T-helper 1 cell treated with Interleukin-12 subunit alpha and Interleukin-12 subunit beta and Interleukin-4 antibody, amounts not matched to agents 30 μg/mL and 1 μg/mL, for 36 hours (primary cell): ENCODE data around the gene RAB26.
"Not testable (repeated sequence)": the region's sequence is repeated elsewhere in the genome, so short reads cannot be mapped to it uniquely, and the experiment has no call there.

ENCODE experiments used
- H3K27ac Mint-ChIP-seq: one replicate; pipeline ENCODE4 v1.8.0; 2021; ENCODE audit warnings: mild to moderate bottlenecking, mixed read lengths
- H3K27me3 Mint-ChIP-seq: one replicate; pipeline ENCODE4 v1.8.0; 2021; ENCODE audit warnings: low read depth, mixed read lengths
- H3K36me3 Mint-ChIP-seq: one replicate; pipeline ENCODE4 v1.8.0; 2021; ENCODE audit warnings: low read depth, mixed read lengths
- H3K4me1 Mint-ChIP-seq: one replicate; pipeline ENCODE4 v1.8.0; 2021; ENCODE audit warnings: low read depth, mixed read lengths
- H3K4me3 Mint-ChIP-seq: one replicate; pipeline ENCODE4 v1.8.0; 2021; ENCODE audit warnings: mild to moderate bottlenecking, moderate library complexity, mixed read lengths
- H3K9me3 Mint-ChIP-seq: one replicate; pipeline ENCODE4 v1.8.0; 2021; ENCODE audit warnings: mixed read lengths

The RAB26 gene

DNA sequence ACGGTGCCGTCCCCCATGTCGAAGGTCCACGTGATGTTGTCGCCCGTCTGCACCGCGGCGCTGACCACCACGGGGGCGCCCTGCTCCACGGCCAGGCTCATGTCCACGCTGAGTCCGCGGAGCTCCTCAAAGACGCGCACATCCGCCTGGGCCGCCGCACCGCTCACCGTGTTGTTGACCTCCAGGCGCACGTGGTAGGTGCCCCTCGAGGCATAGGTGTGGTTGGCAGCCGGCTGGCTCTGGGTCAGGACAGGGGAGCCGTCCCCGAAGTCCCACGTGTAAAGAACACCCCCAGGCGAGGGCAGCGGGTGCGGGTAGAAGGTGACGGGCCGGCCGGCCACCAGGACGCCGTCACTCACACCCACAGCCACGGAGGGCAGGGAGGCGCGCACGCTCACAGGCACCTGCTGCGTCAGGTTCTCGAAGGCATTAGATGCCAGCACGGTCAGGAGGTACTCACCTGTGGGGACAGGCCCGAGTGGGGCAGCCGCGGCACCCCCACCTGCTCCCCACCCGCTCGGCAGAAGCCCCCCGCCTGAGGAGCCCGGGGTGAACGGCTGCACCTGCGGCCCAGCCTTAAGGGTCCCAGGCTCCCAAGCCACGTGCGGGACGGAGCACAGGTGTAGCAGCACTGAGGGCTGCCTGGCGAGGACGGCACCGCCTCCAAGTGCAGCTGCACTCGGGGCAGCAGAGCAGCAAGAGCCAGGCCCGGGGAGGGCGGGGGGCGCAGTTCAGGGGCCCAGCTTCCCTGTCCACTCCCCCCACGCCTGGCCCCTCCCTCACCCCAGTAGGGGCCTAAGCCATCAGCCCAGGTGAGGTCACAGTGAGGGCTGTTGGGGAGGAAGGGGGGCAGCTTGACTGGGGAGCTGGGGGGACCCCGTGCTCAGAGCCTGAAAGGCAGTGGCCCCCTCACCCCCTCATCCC lies 36.8 kb upstream of the RAB26 start:
- not testable (repeated sequence) for H3K36me3 Mint-ChIP-seq, H3K9me3 Mint-ChIP-seq, H3K4me1 Mint-ChIP-seq, H3K27ac Mint-ChIP-seq, H3K4me3 Mint-ChIP-seq, H3K27me3 Mint-ChIP-seq

GRCh38 chr16:2112539-2113106 lies 35.8 kb upstream of the RAB26 start:
- not testable (repeated sequence) for H3K36me3 Mint-ChIP-seq, H3K4me1 Mint-ChIP-seq, H3K4me3 Mint-ChIP-seq, H3K27ac Mint-ChIP-seq, H3K9me3 Mint-ChIP-seq, H3K27me3 Mint-ChIP-seq

DNA sequence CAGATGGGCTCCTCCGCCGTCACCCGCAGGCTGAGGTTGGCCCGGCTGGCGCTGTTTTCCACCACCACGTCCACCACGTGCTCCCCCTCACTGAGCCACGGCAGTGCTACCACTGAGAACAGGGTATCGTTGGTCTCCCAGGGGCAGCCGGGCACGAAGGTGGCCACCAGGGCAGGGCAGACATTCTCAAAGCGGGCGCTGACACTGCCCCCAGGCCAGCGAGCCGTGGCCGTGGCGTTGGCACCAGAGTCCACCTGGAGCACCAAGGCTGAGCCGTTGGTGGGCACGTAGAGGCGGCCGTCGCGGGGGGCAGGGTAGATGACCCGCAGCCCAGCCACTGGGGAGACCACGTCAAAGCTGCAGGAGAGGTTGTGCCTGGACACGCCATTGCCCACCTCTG lies 34.2 kb upstream of the RAB26 start:
- H3K27ac Mint-ChIP-seq, result not testable (repeated sequence)

DNA sequence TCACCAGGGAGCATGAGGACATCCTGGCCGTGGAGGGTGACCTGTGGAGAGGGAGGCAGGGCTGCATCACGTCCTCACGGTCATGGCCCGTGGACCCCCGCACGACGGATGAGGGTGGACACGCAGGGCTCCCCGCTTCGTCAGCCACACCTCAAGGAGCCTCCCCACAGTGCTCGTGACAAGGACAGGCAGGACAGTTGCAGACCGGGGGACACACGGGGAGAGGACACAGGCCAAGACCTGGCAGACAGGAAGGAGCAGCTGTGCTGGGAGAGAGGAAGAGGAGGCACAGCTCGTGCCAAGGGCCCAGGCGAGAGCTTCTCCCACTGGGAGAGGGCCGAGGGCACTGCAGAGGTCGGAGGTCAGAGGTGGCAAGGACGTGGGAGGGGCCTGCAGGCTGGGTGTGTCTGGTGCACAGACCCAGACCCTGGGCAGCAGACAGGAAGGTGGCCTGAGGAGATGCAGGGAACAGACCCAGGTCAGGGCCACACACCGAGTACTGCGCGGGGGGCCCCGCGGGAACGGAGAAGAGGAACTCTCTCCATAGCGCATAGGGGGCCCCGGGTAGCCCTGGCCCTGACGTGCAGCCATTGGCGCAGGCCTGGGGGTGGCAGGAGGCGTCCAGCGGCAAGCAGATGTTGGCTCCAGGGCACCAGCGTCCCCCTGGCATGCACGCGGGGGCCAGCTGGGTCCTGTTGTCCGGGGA lies 33.4 kb upstream of the RAB26 start:
- H3K4me3 Mint-ChIP-seq, H3K27me3 Mint-ChIP-seq, H3K27ac Mint-ChIP-seq, H3K9me3 Mint-ChIP-seq, H3K36me3 Mint-ChIP-seq, H3K4me1 Mint-ChIP-seq: not testable (repeated sequence)

More for the DNA sequence above, 34.2 kb upstream of the RAB26 start:
- not testable (repeated sequence) for H3K9me3 Mint-ChIP-seq, H3K36me3 Mint-ChIP-seq, H3K4me1 Mint-ChIP-seq, H3K27me3 Mint-ChIP-seq, H3K4me3 Mint-ChIP-seq

DNA sequence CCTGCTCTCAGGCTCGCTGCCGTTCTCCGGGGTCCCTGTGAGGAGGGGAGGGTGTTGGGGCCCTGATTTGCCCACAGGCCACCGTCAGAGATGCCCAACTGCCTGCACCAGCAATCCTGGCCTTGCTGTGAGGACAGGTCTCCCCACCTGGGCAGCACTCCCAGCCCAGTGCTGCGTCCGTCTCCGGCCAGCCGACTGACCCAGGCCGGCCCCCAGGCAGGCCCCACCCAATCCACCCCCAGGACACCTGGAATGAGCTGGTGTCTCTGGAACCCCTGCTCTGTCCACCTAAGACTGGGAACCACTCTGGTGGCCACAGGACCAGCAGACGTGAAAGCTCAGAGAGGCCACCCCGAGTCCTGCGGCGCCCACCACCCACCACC lies 32.8 kb upstream of the RAB26 start:
- Mint-ChIP-seq H3K9me3 (no peaks in the 10 kb centered on the region), H3K4me1 (no peaks in the 10 kb centered on the region), H3K27me3 (no peaks in the 10 kb centered on the region), H3K27ac (no peak overlapping the region), H3K4me3 (no peak overlapping the region), H3K36me3 (no peaks in the 10 kb centered on the region)

- H3K9me3 Mint-ChIP-seq, H3K36me3 Mint-ChIP-seq, H3K4me3 Mint-ChIP-seq, H3K27ac Mint-ChIP-seq, H3K27me3 Mint-ChIP-seq, H3K4me1 Mint-ChIP-seq: not testable (repeated sequence)
Measured at GRCh38 chr16:2116428-2116827, 32.0 kb upstream of the RAB26 start.

GRCh38 chr16:2117341-2117740 lies 31.1 kb upstream of the RAB26 start:
- H3K36me3 Mint-ChIP-seq, H3K4me3 Mint-ChIP-seq, H3K9me3 Mint-ChIP-seq, H3K4me1 Mint-ChIP-seq, H3K27ac Mint-ChIP-seq, H3K27me3 Mint-ChIP-seq: not testable (repeated sequence)

DNA sequence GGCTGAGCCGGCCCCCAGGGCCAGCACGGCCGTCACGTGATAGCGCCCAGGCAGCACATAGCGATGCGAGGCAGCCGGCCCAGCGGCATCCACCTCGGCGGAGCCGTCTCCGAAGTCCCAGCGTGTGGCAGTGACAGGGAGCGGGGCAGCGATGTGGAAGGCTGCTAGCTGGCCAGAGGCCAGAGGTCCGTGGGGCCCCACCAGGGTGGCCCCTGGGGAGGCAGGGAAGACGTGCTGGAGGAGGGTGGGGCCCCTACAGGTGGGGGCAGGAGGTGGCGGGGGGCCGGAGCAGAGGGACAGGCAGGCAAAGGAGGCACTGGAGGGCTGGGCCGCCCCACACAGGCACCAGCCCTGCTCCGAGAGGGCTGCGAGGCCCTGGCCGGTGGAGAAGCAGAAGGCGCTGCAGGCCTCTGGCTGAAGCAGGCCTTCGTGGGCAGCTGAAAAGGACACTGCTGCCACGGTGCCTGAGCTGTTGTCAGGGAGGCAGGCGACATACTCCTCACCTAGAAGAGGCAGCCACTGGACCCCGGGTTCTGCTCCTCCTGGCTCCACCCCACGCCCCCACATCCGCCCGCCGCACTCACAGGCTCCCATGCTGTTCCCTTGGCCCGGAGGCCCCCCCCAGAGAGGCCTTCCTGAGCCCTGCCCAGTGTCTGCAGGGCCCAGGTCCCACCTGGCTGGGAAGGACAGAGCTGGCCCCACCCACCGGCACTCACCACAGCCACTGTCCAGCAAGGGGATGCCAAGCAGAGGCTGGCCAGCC lies 30.3 kb upstream of the RAB26 start:
- H3K4me3 Mint-ChIP-seq, H3K4me1 Mint-ChIP-seq, H3K27ac Mint-ChIP-seq, H3K9me3 Mint-ChIP-seq, H3K36me3 Mint-ChIP-seq, H3K27me3 Mint-ChIP-seq: not testable (repeated sequence)

- not testable (repeated sequence) for H3K4me1 Mint-ChIP-seq, H3K9me3 Mint-ChIP-seq, H3K27me3 Mint-ChIP-seq, H3K27ac Mint-ChIP-seq, H3K4me3 Mint-ChIP-seq, H3K36me3 Mint-ChIP-seq
Measured at GRCh38 chr16:2121325-2121724, 27.1 kb upstream of the RAB26 start.

DNA sequence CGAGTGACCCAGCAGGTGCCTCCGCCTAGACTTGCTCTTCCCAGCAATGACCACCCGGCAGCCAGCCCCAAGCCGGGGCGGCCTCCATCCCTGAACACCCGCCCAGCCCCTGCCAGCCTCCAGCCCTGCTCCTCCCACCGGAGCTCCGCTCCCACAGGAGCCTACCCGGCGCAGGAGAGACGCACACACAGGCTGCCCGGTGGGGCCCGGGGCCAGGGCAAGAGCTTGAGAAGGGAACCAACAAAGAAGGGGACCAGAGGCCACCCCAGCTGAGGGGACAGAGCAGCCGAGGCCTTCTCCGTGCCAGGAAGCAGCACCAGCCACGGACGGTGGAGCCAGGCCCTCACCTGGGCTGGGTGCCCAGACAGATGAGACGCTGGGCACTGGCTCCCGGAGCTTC lies 26.6 kb upstream of the RAB26 start:
- Mint-ChIP-seq H3K27me3 (no peaks in the 10 kb centered on the region), H3K9me3 (no peaks in the 10 kb centered on the region), H3K4me3 (no peak overlapping the region), H3K4me1 (no peaks in the 10 kb centered on the region), H3K27ac (no peak overlapping the region), H3K36me3 (no peaks in the 10 kb centered on the region)

DNA sequence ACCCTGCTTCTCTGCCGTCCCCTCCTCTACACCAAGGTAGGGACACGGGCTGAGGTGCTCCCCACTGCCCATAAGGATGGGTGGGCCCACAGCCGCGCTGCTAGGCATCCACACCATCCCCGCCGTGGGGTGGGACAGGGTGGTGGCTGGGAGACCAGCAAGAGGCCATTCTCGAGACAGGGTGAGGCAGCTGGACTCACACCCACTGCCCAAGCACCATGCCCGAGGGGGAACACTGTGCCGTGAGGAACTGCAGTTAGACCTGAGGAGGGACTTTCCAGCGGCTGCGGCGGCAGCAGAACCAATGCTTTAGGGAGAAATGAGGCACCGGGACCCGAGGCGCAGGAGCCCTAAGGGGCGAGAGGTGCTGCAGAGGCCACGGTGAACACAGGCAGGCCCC lies 26.0 kb upstream of the RAB26 start:
- Mint-ChIP-seq H3K27me3 (no peaks in the 10 kb centered on the region), H3K36me3 (no peaks in the 10 kb centered on the region), H3K4me1 (no peaks in the 10 kb centered on the region), H3K4me3 (no peak overlapping the region), H3K27ac (no peak overlapping the region), H3K9me3 (no peaks in the 10 kb centered on the region)

GRCh38 chr16:2122934-2123683 lies 25.3 kb upstream of the RAB26 start:
- H3K27ac Mint-ChIP-seq, H3K4me3 Mint-ChIP-seq, H3K36me3 Mint-ChIP-seq, H3K27me3 Mint-ChIP-seq, H3K4me1 Mint-ChIP-seq, H3K9me3 Mint-ChIP-seq: not testable (repeated sequence)

GRCh38 chr16:2123706-2124376 lies 24.6 kb upstream of the RAB26 start:
- not testable (repeated sequence) for H3K27me3 Mint-ChIP-seq, H3K9me3 Mint-ChIP-seq, H3K27ac Mint-ChIP-seq, H3K36me3 Mint-ChIP-seq, H3K4me1 Mint-ChIP-seq, H3K4me3 Mint-ChIP-seq

GRCh38 chr16:2124377-2124693 lies 24.1 kb upstream of the RAB26 start:
- H3K4me1 Mint-ChIP-seq, H3K4me3 Mint-ChIP-seq, H3K36me3 Mint-ChIP-seq, H3K27me3 Mint-ChIP-seq, H3K9me3 Mint-ChIP-seq, H3K27ac Mint-ChIP-seq: not testable (repeated sequence)
